Naive B cell (primary cell): ENCODE measurements around the gene IGFBP3. TPM values are rescaled to one million over a fixed set of nuclear protein-coding genes. Genes with fewer than 3 reads are reported as not detected.

Experiments
- ATAC-seq, 2 donors: fragments of 150-1000 bp; cut with Tn5 transposase; 2 replicates each; pipeline ENCODE4 v1.10.0; 2021; ENCODE audit warnings: low read depth in 2 of 2, mild to moderate bottlenecking in 2 of 2, moderate library complexity in 2 of 2
- DNase-seq: peaks from one replicate; pipeline ENCODE4 v3.0.0; 2022
- H3K27ac Mint-ChIP-seq, 6 donors: one replicate each; pipeline ENCODE4 v1.8.0; 2020 to 2022; ENCODE audit warnings: mild to moderate bottlenecking in 6 of 6, mixed read lengths in 6 of 6, moderate library complexity in 5 of 6, inconsistent platforms in 2 of 6
- H3K27me3 Mint-ChIP-seq, 3 donors: one replicate each; pipeline ENCODE4 v1.8.0; 2021 to 2022; ENCODE audit warnings: mixed read lengths in 3 of 3, mild to moderate bottlenecking in 1 of 3
- H3K36me3 Mint-ChIP-seq, 2 donors: one replicate each; pipeline ENCODE4 v1.8.0; 2020 to 2022; ENCODE audit warnings: mixed read lengths in 2 of 2, inconsistent platforms in 1 of 2, mild to moderate bottlenecking in 1 of 2
- H3K4me1 Mint-ChIP-seq, 3 donors: one replicate each; pipeline ENCODE4 v1.8.0; 2020 to 2022; ENCODE audit warnings: mixed read lengths in 3 of 3, inconsistent platforms in 1 of 3, mild to moderate bottlenecking in 1 of 3, moderate library complexity in 1 of 3
- H3K4me3 Mint-ChIP-seq, 8 donors: one replicate each; pipeline ENCODE4 v1.8.0; 2020 to 2022; ENCODE audit warnings: mild to moderate bottlenecking in 8 of 8, mixed read lengths in 8 of 8, moderate library complexity in 8 of 8, inconsistent platforms in 2 of 8
- H3K9me3 Mint-ChIP-seq, 7 donors: one replicate each; pipeline ENCODE4 v1.8.0; 2020 to 2022; ENCODE audit warnings: mixed read lengths in 7 of 7, mild to moderate bottlenecking in 5 of 7, inconsistent platforms in 2 of 7, moderate library complexity in 1 of 7
- polyA plus RNA-seq, 6 donors: library from polyadenylated mRNA; unstranded; fragments of 300-500 nt; fragmentation: Illumina TruSeq; gene quantifications; one replicate each; pipeline ENCODE4 v1.2.3, GENCODE V29; 2021; ENCODE audit warnings: low read depth in 6 of 6

IGFBP3 gene
- polyA plus RNA-seq, 6 donors from 2014 or later: not detected

GRCh38 chr7:45872116-45873034 is 48.7 kb downstream of the IGFBP3 start:
- Mint-ChIP-seq H3K4me3 (no peak overlapping the region), H3K27me3 (peaks cover 6 to 17% (median 8%) of the 10 kb centered on the region in 3 donors), H3K4me1 (no peaks in the 10 kb centered on the region), H3K36me3 (peaks cover 0 to 4% of the 10 kb centered on the region in 2 donors), H3K9me3 (peaks cover 0 to 13% (median 5%) of the 10 kb centered on the region in 7 donors), H3K27ac (no peak overlapping the region)
- DNase-seq: no peak
- no peak for ATAC-seq

- Mint-ChIP-seq H3K36me3 (no peaks in the 10 kb centered on the region), H3K4me3 (no peak overlapping the region), H3K27ac (no peak overlapping the region), H3K4me1 (no peaks in the 10 kb centered on the region), H3K9me3 (peaks cover 0 to 8% (median 5%) of the 10 kb centered on the region in 7 donors), H3K27me3 (peaks cover 13 to 30% (median 19%) of the 10 kb centered on the region in 3 donors)
- ATAC-seq: no peak
- no peak for DNase-seq
Measured at GRCh38 chr7:45869426-45869825, 51.6 kb downstream of the IGFBP3 start.

- no peak for ATAC-seq
- Mint-ChIP-seq H3K9me3 (peaks cover 0 to 8% (median 5%) of the 10 kb centered on the region in 7 donors), H3K4me1 (no peaks in the 10 kb centered on the region), H3K27ac (no peak overlapping the region), H3K4me3 (no peak overlapping the region), H3K27me3 (peaks cover 21 to 42% (median 36%) of the 10 kb centered on the region in 3 donors), H3K36me3 (no peaks in the 10 kb centered on the region)
- DNase-seq: no peak
Measured at GRCh38 chr7:45867471-45867870, 53.6 kb downstream of the IGFBP3 start.

- H3K27ac Mint-ChIP-seq: peak overlapping the region in 1 of 6 donors; percentile 24
Measured at GRCh38 chr7:45865594-45866410, 55.3 kb downstream of the IGFBP3 start.

GRCh38 chr7:45863715-45864114 is 57.4 kb downstream of the IGFBP3 start:
- H3K9me3 Mint-ChIP-seq: peaks cover 0 to 8% (median 5%) of the 10 kb centered on the region in 7 donors
- peaks cover 39 to 50% (median 49%) of the 10 kb centered on the region in 3 donors for H3K27me3 Mint-ChIP-seq
- DNase-seq (no peak), ATAC-seq (no peak)
- H3K27ac Mint-ChIP-seq: no peak overlapping the region
- no peaks in the 10 kb centered on the region for H3K36me3 Mint-ChIP-seq
- H3K4me3 Mint-ChIP-seq: no peak overlapping the region
- H3K4me1 Mint-ChIP-seq: no peaks in the 10 kb centered on the region

More at GRCh38 chr7:45865594-45866410, 55.3 kb downstream of the IGFBP3 start:
- no peak for DNase-seq
- Mint-ChIP-seq H3K4me1 (no peaks in the 10 kb centered on the region), H3K4me3 (no peak overlapping the region), H3K9me3 (peaks cover 0 to 8% (median 5%) of the 10 kb centered on the region in 7 donors), H3K27me3 (peaks cover 28 to 53% (median 48%) of the 10 kb centered on the region in 3 donors), H3K36me3 (no peaks in the 10 kb centered on the region)
- ATAC-seq: no peak

Other genes starting within 250 kb of the IGFBP3 start
- not detected for gene CCDC201, start 48.2 kb downstream of the IGFBP3 start, polyA plus RNA-seq
- not detected for gene IGFBP1, start 32.8 kb downstream of the IGFBP3 start, polyA plus RNA-seq